HCT116 (cell line): ENCODE data around the gene DEF6. TPM values are rescaled to one million over a fixed set of nuclear protein-coding genes. Genes with fewer than 3 reads are reported as not detected.
"Not testable (repeated sequence)": the region's sequence is repeated elsewhere in the genome, so short reads cannot be mapped to it uniquely, and the experiment has no call there.

Source experiments
- ATAC-seq: fragments of 200-7000 bp; cut with Tn5 transposase; 2 replicates; pipeline ENCODE4 v1.9.1; 2020; ENCODE audit warnings: mild to moderate bottlenecking, moderate library complexity
- BruUV-seq: library from RNA; stranded (reverse); fragments of 400-500 nt; replicated peaks from 2 replicates; lab custom pipeline; 2021; lab: Mats Ljungman, UMichigan
- CTCF ChIA-PET: fragments of 300-600 bp; sonication (Branson Sonifier 250); formaldehyde crosslinking; loops from one replicate; lab custom pipeline; 2021; ENCODE audit warnings: antibody characterized with exemption; lab: Charles Lee
- POLR2A ChIA-PET: fragments of 300-600, 350-600 bp; sonication (Branson Sonifier 250); formaldehyde crosslinking; loops from one replicate; lab custom pipeline; 2021; ENCODE audit warnings: antibody characterized with exemption; lab: Charles Lee
- RAD21 ChIA-PET, 2 experiments: fragments of 300-600 bp; sonication (Branson Sonifier 250); formaldehyde crosslinking; loops; one replicate each; lab custom pipeline; 2023; ENCODE audit warnings: low total read pairs in 2 of 2; ENCODE audit not compliant: uncharacterized antibody in 2 of 2, unreplicated experiment in 2 of 2, low non-redundant PET in 1 of 2; lab: Charles Lee
- DNase-seq: peaks from one replicate; pipeline ENCODE4 v3.0.0-alpha.2; 2010; ENCODE audit warnings: low read depth, low spot score
- H2AFZ ChIP-seq: fragments of 200-600 bp; shearing (Covaris generic), sonication (generic); 2 replicates; pipeline ENCODE4 v1.6.1; 2017; ENCODE audit warnings: low read depth, mixed run types, mixed read lengths, antibody characterized with exemption, low read length; ENCODE audit not compliant: poor library complexity, severe bottlenecking
- H3K27ac ChIP-seq: 2 replicates; pipeline ENCODE4 v1.5.1; 2012; ENCODE audit warnings: low read depth, low read length
- H3K27me3 ChIP-seq: fragments of 200-600 bp; sonication (generic); 2 replicates; pipeline ENCODE4 v1.6.1; 2016; ENCODE audit warnings: mixed run types, low read length, mixed read lengths; ENCODE audit not compliant: insufficient read depth
- H3K36me3 ChIP-seq, 2 experiments: fragments of 200-500 bp in 1 of 2; fragments of 200-600 bp in 1 of 2; sonication (Bioruptor generic) in 1 of 2; sonication (generic) in 1 of 2; 2 replicates each; pipeline versions ENCODE4 v1.5.1 to v1.6.1; 2014 to 2016; ENCODE audit warnings: low read length in 2 of 2, inconsistent platforms in 1 of 2, mixed read lengths in 1 of 2, mixed run types in 1 of 2; ENCODE audit not compliant: insufficient read depth in 2 of 2, control insufficient read depth in 1 of 2
- H3K4me1 ChIP-seq, 2 experiments: fragments of 200-600 bp in 1 of 2; sonication (generic) in 1 of 2; 2 replicates each; pipeline versions ENCODE4 v1.5.1 to v1.6.1; 2012 to 2017; ENCODE audit warnings: low read length in 2 of 2, inconsistent platforms in 1 of 2, mild to moderate bottlenecking in 1 of 2, mixed read lengths in 1 of 2, mixed run types in 1 of 2, moderate library complexity in 1 of 2; ENCODE audit not compliant: insufficient read depth in 2 of 2, control insufficient read depth in 1 of 2
- H3K4me2 ChIP-seq: fragments of 200-600 bp; sonication (generic); 2 replicates; pipeline ENCODE4 v1.6.1; 2017; ENCODE audit warnings: mixed run types, low read length, mixed read lengths
- H3K4me3 ChIP-seq, 2 experiments: fragments of 200-600 bp in 1 of 2; sonication (generic) in 1 of 2; replicated peaks in 1 of 2; 2 replicates each; pipeline ENCODE4 v1.5.1; 2011 to 2016; ENCODE audit warnings: low read length in 2 of 2, control low read depth in 1 of 2, low read depth in 1 of 2, mild to moderate bottlenecking in 1 of 2, mixed read lengths in 1 of 2, mixed run types in 1 of 2
- H3K79me2 ChIP-seq: fragments of 200-600 bp; sonication (generic); 2 replicates; pipeline ENCODE4 v1.6.1; 2017; ENCODE audit warnings: mild to moderate bottlenecking, mixed run types, low read length, moderate library complexity, mixed read lengths; ENCODE audit not compliant: insufficient read depth
- H3K9ac ChIP-seq: fragments of 200-600 bp; sonication (generic); 2 replicates; pipeline ENCODE4 v1.6.1; 2016; ENCODE audit warnings: low read length, mixed read lengths
- H3K9me2 ChIP-seq: fragments of 200-600 bp; sonication (generic), shearing (Covaris generic); 2 replicates; pipeline ENCODE4 v1.6.1; 2017; ENCODE audit warnings: mixed run types, mild to moderate bottlenecking, moderate library complexity; ENCODE audit not compliant: insufficient read depth
- H3K9me3 ChIP-seq, 2 experiments: fragments of 200-500 bp in 1 of 2; fragments of 200-600 bp in 1 of 2; sonication (Bioruptor generic) in 1 of 2; sonication (generic) in 1 of 2; 2 replicates each; pipeline ENCODE4 v1.6.1; 2014 to 2017; ENCODE audit warnings: low read length in 2 of 2, mixed read lengths in 2 of 2, inconsistent platforms in 1 of 2, low read depth in 1 of 2, mild to moderate bottlenecking in 1 of 2, mixed run types in 1 of 2, moderate library complexity in 1 of 2; ENCODE audit not compliant: control insufficient read depth in 1 of 2, insufficient read depth in 1 of 2
- H4K20me1 ChIP-seq: fragments of 200-600 bp; sonication (generic), shearing (Covaris generic); 2 replicates; pipeline ENCODE4 v1.6.1; 2017; ENCODE audit warnings: mixed run types, mild to moderate bottlenecking, moderate library complexity; ENCODE audit not compliant: insufficient read depth
- CTCF ChIP-seq, 3 experiments: fragments of 200-600 bp in 1 of 3; sonication (generic) in 1 of 3; IDR thresholded peaks in 2 of 3; conservative IDR thresholded peaks in 1 of 3; 2 replicates each; pipeline ENCODE4 v1.5.1; 2012 to 2017; ENCODE audit warnings: low read depth in 2 of 3, low read length in 2 of 3, antibody characterized with exemption in 1 of 3, borderline replicate concordance in 1 of 3, control low read depth in 1 of 3, mild to moderate bottlenecking in 1 of 3, mixed read lengths in 1 of 3, mixed run types in 1 of 3, moderate library complexity in 1 of 3; ENCODE audit not compliant: insufficient read depth in 1 of 3
- RAD21 ChIP-seq: IDR thresholded peaks from 2 replicates; pipeline ENCODE4 v1.6.1; 2012; ENCODE audit warnings: low read depth, mild to moderate bottlenecking
- intact Hi-C: fragments of 100-400 bp; cut with micrococcal nuclease; formaldehyde crosslinking; loops from 2 replicates; pipeline ENCODE4 v1.10.0; 2022
- total RNA-seq: library from RNA; stranded (reverse); gene quantifications from one replicate; pipeline ENCODE4 v1.2.1, GENCODE V29; 2021; ENCODE audit not compliant: unreplicated experiment

DEF6 gene
- total RNA-seq, 1 experiment from 2014 or later: 40.4 TPM

GRCh38 chr6:35332074-35332887 is 34.7 kb downstream of the DEF6 start:
- H3K27ac ChIP-seq, H2AFZ ChIP-seq, H3K9me2 ChIP-seq, H3K79me2 ChIP-seq, H4K20me1 ChIP-seq, H3K9ac ChIP-seq, H3K27me3 ChIP-seq, H3K4me3 ChIP-seq, intact Hi-C loops, DNase-seq, H3K36me3 ChIP-seq, BruUV-seq, H3K9me3 ChIP-seq: not testable (repeated sequence)
- ChIA-PET RAD21 (interaction anchor here (1.0 to 1.1 kb wide), 2 partner anchors 10 to 117 kb away, joined by 4 read pairs; partner anchors contain the start of gene PPARD (in 1 of the 2)), POLR2A (interaction anchor here (0.9 kb wide), 1 partner anchor 9 kb away, joined by 3 read pairs; no protein-coding TSS in a partner anchor), CTCF (interaction anchor here (1.1 to 2.2 kb wide), 3 partner anchors 9 to 117 kb away, joined by 3 to 13 read pairs (median 6); partner anchors contain the start of gene PPARD)
- ATAC-seq: peak; percentile 94
- 0 out of 2 replicates have a peak, but pooled peaks have one; percentile 15 for TF ChIP-seq RAD21
- TF ChIP-seq CTCF (IDR thresholded peaks at IDR 0.05 in 2 of 3, conservative IDR thresholded peaks at IDR 0.05 in 1 of 3; ENCODE audit: borderline replicate concordance in 1 of 3, insufficient read depth in 1 of 3, low read depth in 2 of 3, low read length in 2 of 3): peak in 2 of 3 experiments; percentile 37 to 54; a peak in 3 of 6 replicates
- Histone ChIP-seq H3K4me2 (peak overlapping the region; percentile 49), H3K4me1 (peaks cover 4 to 19% of the 10 kb centered on the region in 2 experiments; a peak in 3 of 4 replicates)
